ENCODE data around the gene RHOBTB1.

DNA sequence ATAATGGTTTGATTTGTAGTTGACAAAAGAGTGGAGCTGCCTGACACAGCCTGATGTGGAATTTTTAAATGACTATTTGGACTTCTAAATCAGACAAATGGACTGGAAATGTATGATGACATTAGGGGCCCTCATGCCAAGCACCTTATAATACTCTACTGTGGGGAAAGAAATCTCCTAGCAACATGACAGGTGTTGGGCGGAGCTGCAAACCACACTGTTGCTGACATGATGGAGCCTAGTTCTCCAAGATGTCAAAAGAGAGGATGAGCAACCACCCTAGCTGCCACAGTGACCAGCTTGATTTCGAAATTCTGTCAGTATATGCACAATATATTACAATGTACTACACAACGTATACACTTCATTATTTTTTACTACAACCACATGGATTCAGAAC, 65.8 kb downstream of the RHOBTB1 start:
- no peak for TF ChIP-seq POLR2A (IDR thresholded peaks at IDR 0.05; ENCODE audit: low read depth, low read length)
- TF ChIP-seq TAF1 (IDR thresholded peaks at IDR 0.05; ENCODE audit: borderline replicate concordance, low read depth, low read length), result no peak
- TF ChIP-seq POLR2AphosphoS5 (IDR thresholded peaks at IDR 0.05; ENCODE audit: low read depth, low read length), result no peak

Measured in GM12892 (cell line).